Endothelial cell of umbilical vein (primary cell): ENCODE results near the gene EFS. TPM values are rescaled to one million over a fixed set of nuclear protein-coding genes. Genes with fewer than 3 reads are reported as not detected.

Source experiments
- BruUV-seq: library from RNA; stranded (reverse); fragments of 400-500 nt; replicated peaks from 2 replicates; lab custom pipeline; 2021; lab: Mats Ljungman, UMichigan
- CTCF ChIA-PET: fragments of 300-600, 350-600 bp; sonication (Branson Sonifier 250); formaldehyde crosslinking; loops from one replicate; lab custom pipeline; 2021; ENCODE audit warnings: antibody characterized with exemption, inconsistent platforms; lab: Charles Lee
- POLR2A ChIA-PET: fragments of 300-600, 350-600 bp; sonication (Branson Sonifier 250); formaldehyde crosslinking; loops from one replicate; lab custom pipeline; 2021; ENCODE audit warnings: antibody characterized with exemption, inconsistent platforms; lab: Charles Lee
- DNase-seq: peaks from one replicate; pipeline ENCODE4 v3.0.0-alpha.2; 2011; ENCODE audit warnings: low read depth, low spot score
- FAIRE-seq: peaks from 2 replicates; lab custom pipeline; 2011; peaks lifted over from hg19 to GRCh38; lab: Jason Lieb, UNC
- H2AFZ ChIP-seq: 2 replicates; pipeline ENCODE4 v1.6.0; 2012; ENCODE audit warnings: low read depth, low read length, control low read depth, inconsistent platforms
- H3K27ac ChIP-seq: 2 replicates; pipeline ENCODE4 v1.5.1; 2011; ENCODE audit warnings: low read depth, mild to moderate bottlenecking, control low read depth, low read length, moderate library complexity; ENCODE audit not compliant: insufficient read depth
- H3K27me3 ChIP-seq, 2 experiments: 2 replicates each; pipeline versions ENCODE4 v1.6.0 to v1.6.1; 2011; ENCODE audit warnings: low read length in 2 of 2, mixed read lengths in 1 of 2; ENCODE audit not compliant: control insufficient read depth in 2 of 2, insufficient read depth in 2 of 2
- H3K36me3 ChIP-seq, 2 experiments: 2 replicates in 1 of 2; 3 replicates in 1 of 2; pipeline ENCODE4 v1.5.1; 2011; ENCODE audit warnings: low read length in 2 of 2, mild to moderate bottlenecking in 1 of 2, moderate library complexity in 1 of 2; ENCODE audit not compliant: control insufficient read depth in 2 of 2, insufficient read depth in 2 of 2; ENCODE audit errors: extremely low read depth in 1 of 2
- H3K4me1 ChIP-seq: 3 replicates; pipeline ENCODE4 v1.5.1; 2011; ENCODE audit warnings: mild to moderate bottlenecking, low read length; ENCODE audit not compliant: control insufficient read depth, insufficient read depth; ENCODE audit errors: extremely low read depth
- H3K4me2 ChIP-seq: 2 replicates; pipeline ENCODE4 v1.6.1; 2011; ENCODE audit warnings: low read length, control low read depth, mixed read lengths; ENCODE audit not compliant: insufficient read depth
- H3K4me3 ChIP-seq, 3 experiments: fragments of 200-600 bp in 1 of 3; sonication (generic), shearing (Covaris generic) in 1 of 3; replicated peaks in 1 of 3; 2 replicates each; pipeline ENCODE4 v1.5.1; 2011 to 2016; ENCODE audit warnings: control low read depth in 3 of 3, low read length in 3 of 3, mild to moderate bottlenecking in 2 of 3, inconsistent platforms in 1 of 3, low read depth in 1 of 3, moderate library complexity in 1 of 3; ENCODE audit not compliant: insufficient read depth in 1 of 3
- H3K79me2 ChIP-seq: 2 replicates; pipeline ENCODE4 v1.6.0; 2012; ENCODE audit warnings: low read length, inconsistent platforms; ENCODE audit not compliant: control insufficient read depth, insufficient read depth
- H3K9ac ChIP-seq: replicated peaks from 2 replicates; pipeline ENCODE3; 2011; ENCODE audit warnings: low read length, control low read depth; ENCODE audit not compliant: insufficient read depth; ENCODE audit errors: extremely low read depth
- H3K9me1 ChIP-seq: replicated peaks from 3 replicates; pipeline ENCODE4 v1.6.0; 2011; ENCODE audit warnings: mild to moderate bottlenecking, low read length; ENCODE audit not compliant: control insufficient read depth, insufficient read depth; ENCODE audit errors: extremely low read depth
- H3K9me3 ChIP-seq: replicated peaks from 2 replicates; pipeline ENCODE4 v1.5.1; 2012; ENCODE audit warnings: low read length, inconsistent platforms; ENCODE audit not compliant: control insufficient read depth, insufficient read depth
- H4K20me1 ChIP-seq: replicated peaks from 2 replicates; pipeline ENCODE3; 2011; ENCODE audit warnings: mild to moderate bottlenecking, low read length; ENCODE audit not compliant: control insufficient read depth, insufficient read depth; ENCODE audit errors: extremely low read depth
- GATA2 ChIP-seq: IDR thresholded peaks from 2 replicates; pipeline ENCODE4 v1.7.0; 2011; ENCODE audit warnings: low read depth, mild to moderate bottlenecking, moderate library complexity, mixed read lengths, low read length; ENCODE audit not compliant: insufficient read length, insufficient read depth
- JUN ChIP-seq: IDR thresholded peaks from 2 replicates; pipeline ENCODE4 v1.6.1; 2011; ENCODE audit warnings: borderline replicate concordance, low read depth; ENCODE audit not compliant: insufficient read length, insufficient read depth
- dilution Hi-C: fragments of 300-500 bp; cut with MboI; formaldehyde crosslinking; loops from one replicate; pipeline ENCODE4 v1.15.0; 2019; ENCODE audit warnings: low sequenced_read_pairs; ENCODE audit not compliant: extremely low pct_ligation_motif_present
- intact Hi-C: fragments of 100-400 bp; cut with micrococcal nuclease; formaldehyde crosslinking; loops from one replicate; pipeline ENCODE4 v1.10.0; 2022
- polyA plus RNA-seq, 4 experiments: library from polyadenylated mRNA; depleted of rRNA in 3 of 4; stranded (reverse) in 3 of 4; unstranded in 1 of 4; fragments of >200 nt; gene quantifications; 2 replicates each; pipeline versions ENCODE4 v1.2.1 to v1.2.3, GENCODE V29; 2011 to 2012; ENCODE audit warnings: missing spikeins in 1 of 4
- total RNA-seq: library from RNA; stranded (reverse); gene quantifications from 2 replicates; pipeline ENCODE4 v1.2.3, GENCODE V29; 2021
- TF ChIP-seq, protein P1 (sequence below): IDR thresholded peaks from 2 replicates; pipeline ENCODE4 v1.6.1; 2011; ENCODE audit not compliant: insufficient read depth, insufficient read length

EFS gene
- total and polyA plus RNA-seq, 2 donors (not counting 3 experiments of a cell fraction or from before 2014, with no cell fraction given): 0.03 to 0.13 TPM

DNA sequence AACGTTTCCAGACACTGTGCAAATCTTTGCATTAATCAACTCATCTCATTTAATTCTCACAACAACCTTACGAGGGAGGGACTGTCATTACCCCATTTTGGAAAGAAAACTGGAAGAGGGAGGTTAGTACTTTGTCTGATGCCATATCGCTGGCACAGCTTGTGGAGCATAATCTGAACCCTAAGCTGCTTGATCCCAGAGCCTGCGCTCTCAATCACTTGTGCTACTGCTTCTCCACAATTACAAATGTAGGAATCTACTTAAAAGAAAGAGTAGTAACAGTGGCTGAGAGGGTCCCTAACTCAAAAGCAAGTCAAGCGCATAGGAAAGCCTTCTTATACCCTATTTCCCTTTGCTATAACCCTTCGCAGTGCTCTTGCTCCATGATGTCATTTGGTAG is 3.2 kb downstream of the EFS start:
- no peak for TF ChIP-seq JUN
- no TSS peak for BruUV-seq
- Histone ChIP-seq H2AFZ (no peak overlapping the region), H3K9me1 (no peaks in the 10 kb centered on the region), H3K4me3 (no peak overlapping the region), H3K9me3 (no peaks in the 10 kb centered on the region), H3K36me3 (no peaks in the 10 kb centered on the region), H3K4me1 (no peaks in the 10 kb centered on the region), H3K79me2 (no peaks in the 10 kb centered on the region), H3K27ac (no peak overlapping the region), H3K9ac (no peak overlapping the region), H3K27me3 (peaks cover 26 to 33% of the 10 kb centered on the region in 2 experiments), H4K20me1 (no peaks in the 10 kb centered on the region), H3K4me2 (no peak overlapping the region)
- DNase-seq: no peak
- dilution Hi-C loops (no loop called here), intact Hi-C loops (no loop called here)
- ChIA-PET POLR2A (no interaction called here), CTCF (interaction anchor here (1.1 to 1.7 kb wide), 4 partner anchors 16 to 97 kb away, joined by 3 to 6 read pairs (median 4); no protein-coding TSS in a partner anchor)
- FAIRE-seq: no peak

GRCh38 chr14:23361320-23361719 is 3.7 kb downstream of the EFS start:
- H4K20me1 ChIP-seq: no peaks in the 10 kb centered on the region
- DNase-seq (no peak), FAIRE-seq (no peak)
- POLR2A ChIA-PET: no interaction called here
- no peak overlapping the region for H3K4me3 ChIP-seq
- dilution Hi-C loops: no loop called here
- no peak overlapping the region for H3K27ac ChIP-seq
- H3K27me3 ChIP-seq: peaks cover 25 to 29% of the 10 kb centered on the region in 2 experiments
- H3K9me3 ChIP-seq: no peaks in the 10 kb centered on the region
- H3K4me1 ChIP-seq: no peaks in the 10 kb centered on the region
- no peaks in the 10 kb centered on the region for H3K9me1 ChIP-seq
- TF ChIP-seq, protein P1, sequence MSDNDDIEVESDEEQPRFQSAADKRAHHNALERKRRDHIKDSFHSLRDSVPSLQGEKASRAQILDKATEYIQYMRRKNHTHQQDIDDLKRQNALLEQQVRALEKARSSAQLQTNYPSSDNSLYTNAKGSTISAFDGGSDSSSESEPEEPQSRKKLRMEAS: no peak
- no peak for TF ChIP-seq GATA2
- no TSS peak for BruUV-seq
- no peak overlapping the region for H3K4me2 ChIP-seq
- no peak overlapping the region for H3K9ac ChIP-seq
- intact Hi-C loops: no loop called here
- H3K79me2 ChIP-seq: no peaks in the 10 kb centered on the region
- H3K36me3 ChIP-seq: no peaks in the 10 kb centered on the region
- no peak overlapping the region for H2AFZ ChIP-seq
- CTCF ChIA-PET: interaction anchor here (1.4 to 1.7 kb wide), 4 partner anchors 15 to 96 kb away, joined by 3 to 6 read pairs (median 4); no protein-coding TSS in a partner anchor
